ENCODE data around the gene PRODH2.

Gene PRODH2, protein sequence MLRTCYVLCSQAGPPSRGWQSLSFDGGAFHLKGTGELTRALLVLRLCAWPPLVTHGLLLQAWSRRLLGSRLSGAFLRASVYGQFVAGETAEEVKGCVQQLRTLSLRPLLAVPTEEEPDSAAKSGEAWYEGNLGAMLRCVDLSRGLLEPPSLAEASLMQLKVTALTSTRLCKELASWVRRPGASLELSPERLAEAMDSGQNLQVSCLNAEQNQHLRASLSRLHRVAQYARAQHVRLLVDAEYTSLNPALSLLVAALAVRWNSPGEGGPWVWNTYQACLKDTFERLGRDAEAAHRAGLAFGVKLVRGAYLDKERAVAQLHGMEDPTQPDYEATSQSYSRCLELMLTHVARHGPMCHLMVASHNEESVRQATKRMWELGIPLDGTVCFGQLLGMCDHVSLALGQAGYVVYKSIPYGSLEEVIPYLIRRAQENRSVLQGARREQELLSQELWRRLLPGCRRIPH

DNA sequence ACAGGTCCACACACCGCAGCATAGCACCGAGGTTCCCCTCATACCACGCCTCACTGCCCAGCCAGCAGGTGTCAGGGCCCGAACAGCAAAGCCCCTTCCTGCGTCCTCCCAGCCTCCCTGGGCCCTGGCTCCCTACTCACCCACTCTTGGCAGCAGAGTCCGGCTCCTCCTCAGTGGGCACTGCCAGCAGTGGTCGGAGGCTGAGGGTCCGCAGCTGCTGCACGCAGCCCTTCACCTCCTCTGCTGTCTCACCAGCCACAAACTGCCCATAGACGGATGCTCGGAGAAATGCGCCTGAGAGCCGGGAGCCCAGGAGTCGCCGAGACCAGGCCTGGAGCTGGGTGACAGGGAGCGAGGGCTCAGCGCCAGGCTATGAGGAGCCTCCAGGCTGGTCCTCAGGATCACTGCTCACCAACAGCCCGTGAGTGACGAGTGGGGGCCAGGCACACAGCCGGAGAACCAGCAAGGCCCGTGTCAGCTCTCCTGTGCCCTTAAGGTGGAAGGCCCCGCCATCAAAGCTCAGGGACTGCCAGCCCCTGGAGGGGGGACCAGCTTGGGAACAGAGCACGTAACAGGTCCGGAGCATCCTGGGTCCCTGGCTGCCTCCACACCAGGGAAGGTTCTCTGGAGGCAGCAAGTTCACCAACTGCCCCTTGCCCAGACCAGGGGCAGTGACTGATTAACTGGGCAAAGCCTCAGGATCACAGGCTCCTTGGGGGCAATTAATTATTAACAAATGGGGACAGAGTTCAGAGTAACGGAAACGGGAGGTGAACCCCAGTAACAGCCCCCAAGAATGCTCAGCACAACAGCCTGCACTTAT, at the start of gene PRODH2:
PRODH2 (minus strand) TSS at position 626 of the 823 bp plus-strand sequence; CDS start at position 586, 40 bp downstream.
- no peak for DNase-seq (ENCODE audit: low spot score)

DNA sequence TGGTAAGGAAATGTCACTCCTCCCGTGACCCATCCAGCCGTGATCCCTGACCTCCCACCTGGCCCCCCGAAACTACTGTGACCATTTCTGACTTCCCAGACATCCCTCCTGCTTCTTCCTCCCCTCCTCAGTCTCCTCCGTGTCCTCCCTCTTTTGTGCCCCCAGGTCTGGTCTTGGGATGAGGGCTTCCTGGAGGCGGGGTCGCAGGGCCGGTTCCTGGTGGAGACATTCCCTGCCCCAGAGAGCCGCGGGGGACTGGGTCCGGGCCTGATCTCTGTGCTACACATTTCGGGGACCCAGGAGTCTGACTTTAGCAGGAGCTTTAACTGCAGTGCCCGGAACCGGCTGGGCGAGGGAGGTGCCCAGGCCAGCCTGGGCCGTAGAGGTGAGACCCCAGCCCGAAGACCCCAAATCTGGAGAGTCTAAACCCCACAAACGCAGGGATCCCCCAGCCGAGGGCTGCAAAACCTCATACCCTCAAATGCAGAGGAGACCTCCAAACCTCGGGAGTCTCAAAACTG, 49.1 kb upstream of the PRODH2 start:
- no peak for DNase-seq (ENCODE audit: low spot score)

DNA sequence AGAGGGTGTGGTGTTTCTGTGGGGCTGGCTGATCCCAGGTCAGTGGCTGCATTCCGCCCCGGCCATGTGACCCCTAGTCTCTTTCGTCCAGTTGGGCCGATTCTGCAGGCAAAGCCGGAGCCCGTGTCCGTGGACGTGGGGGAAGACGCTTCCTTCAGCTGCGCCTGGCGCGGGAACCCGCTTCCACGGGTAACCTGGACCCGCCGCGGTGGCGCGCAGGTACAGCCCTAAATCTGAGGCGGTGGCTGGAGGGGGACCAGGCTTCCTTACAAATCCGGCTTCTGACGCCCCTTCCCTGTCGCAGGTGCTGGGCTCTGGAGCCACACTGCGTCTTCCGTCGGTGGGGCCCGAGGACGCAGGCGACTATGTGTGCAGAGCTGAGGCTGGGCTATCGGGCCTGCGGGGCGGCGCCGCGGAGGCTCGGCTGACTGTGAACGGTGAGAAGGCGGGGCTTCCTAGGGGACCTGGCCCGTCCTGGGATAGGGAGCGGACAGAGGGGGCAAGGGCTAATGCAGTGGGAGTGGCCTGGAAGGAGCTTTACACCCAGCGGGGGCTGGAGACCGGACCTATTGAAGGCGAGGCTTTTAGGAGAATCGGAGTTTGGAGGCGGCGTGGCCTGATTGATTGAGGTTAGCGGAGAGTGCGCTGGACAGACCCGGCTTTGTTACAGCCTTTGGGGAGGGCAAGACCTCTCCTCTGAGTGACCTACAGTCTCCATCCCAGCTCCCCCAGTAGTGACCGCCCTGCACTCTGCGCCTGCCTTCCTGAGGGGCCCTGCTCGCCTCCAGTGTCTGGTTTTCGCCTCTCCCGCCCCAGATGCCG, 48.4 kb upstream of the PRODH2 start:
- DNase-seq (ENCODE audit: low spot score), result no peak

DNA sequence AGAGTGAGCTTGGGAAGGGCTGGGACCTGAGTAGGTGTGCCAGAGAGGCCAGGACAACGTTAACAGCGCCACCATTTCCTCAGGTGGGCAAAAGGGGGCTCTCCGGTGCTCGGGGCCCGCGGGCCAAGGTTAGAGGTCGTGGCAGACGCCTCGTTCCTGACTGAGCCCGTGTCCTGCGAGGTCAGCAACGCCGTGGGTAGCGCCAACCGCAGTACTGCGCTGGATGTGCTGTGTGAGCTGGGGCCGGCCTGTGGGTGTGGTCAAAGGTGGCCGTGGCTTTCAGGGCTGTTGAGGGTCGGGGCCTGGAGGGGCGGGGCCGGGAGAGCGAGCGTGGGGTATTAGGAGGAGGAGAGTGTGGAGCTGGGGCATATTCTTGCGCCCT, 47.8 kb upstream of the PRODH2 start:
- no peak for DNase-seq (ENCODE audit: low spot score)

DNA sequence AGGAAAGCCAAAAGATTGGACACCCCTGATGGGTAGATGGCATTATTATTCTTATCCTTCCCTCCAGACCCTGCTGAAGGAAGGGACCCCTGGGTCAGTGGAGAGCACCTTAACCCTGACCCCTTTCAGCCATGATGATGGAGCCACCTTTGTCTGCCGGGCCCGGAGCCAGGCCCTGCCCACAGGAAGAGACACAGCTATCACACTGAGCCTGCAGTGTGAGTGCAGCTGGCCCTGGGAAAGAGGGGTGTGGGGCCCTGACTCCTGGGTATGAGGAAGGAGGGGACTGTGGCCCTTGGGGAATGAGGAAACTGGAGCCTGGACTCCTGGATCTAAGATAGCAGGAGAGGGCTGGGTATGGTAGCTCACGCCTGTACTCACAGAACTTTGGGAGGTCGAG, 46.8 kb upstream of the PRODH2 start:
- no peak for DNase-seq (ENCODE audit: low spot score)

DNA sequence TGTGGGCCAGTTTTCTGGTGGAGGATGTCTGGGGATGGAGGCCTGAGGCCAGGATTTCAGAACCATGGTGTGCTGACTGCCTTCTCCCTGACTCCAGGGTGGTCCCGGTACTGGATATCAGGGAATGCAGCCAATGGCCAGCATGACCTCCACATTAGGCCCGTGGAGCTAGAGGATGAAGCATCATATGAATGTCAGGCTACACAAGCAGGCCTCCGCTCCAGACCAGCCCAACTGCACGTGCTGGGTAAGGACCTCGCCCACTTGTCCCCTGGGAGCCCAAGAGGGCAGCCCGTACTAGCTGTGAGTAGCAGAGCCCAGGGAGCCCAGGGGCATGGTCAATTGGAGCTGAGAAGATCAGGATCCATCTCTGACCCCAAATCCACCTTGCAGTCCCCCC, 45.7 kb upstream of the PRODH2 start:
- no peak for DNase-seq (ENCODE audit: low spot score)

DNA sequence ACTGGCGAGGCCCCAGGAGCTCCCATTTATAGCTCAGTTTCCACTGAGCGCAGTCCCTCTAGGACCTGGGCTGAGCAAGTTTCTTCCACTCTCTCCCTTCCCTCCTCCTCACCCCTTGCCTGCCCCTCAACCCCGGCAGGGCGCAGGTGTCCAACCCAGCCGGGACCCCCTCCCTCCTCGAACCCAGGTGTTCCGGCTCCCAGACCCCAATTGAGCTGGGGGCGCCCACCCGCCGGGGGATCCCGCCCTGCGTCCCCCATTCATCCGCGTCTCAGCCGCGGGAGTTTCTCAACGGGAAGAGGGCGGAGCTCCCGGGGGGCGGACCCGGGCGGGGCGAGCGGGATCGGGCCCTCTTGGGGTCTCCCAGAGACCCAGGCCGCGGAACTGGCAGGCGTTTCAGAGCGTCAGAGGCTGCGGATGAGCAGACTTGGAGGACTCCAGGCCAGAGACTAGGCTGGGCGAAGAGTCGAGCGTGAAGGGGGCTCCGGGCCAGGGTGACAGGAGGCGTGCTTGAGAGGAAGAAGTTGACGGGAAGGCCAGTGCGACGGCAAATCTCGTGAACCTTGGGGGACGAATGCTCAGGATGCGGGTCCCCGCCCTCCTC, 44.0 kb upstream of the PRODH2 start, which contains the start of gene KIRREL2:
KIRREL2 (plus strand) TSS at position 366 of the 604 bp plus-strand sequence; CDS start at position 575, 209 bp downstream.
- peak; percentile 56 for DNase-seq (ENCODE audit: low spot score)

DNA sequence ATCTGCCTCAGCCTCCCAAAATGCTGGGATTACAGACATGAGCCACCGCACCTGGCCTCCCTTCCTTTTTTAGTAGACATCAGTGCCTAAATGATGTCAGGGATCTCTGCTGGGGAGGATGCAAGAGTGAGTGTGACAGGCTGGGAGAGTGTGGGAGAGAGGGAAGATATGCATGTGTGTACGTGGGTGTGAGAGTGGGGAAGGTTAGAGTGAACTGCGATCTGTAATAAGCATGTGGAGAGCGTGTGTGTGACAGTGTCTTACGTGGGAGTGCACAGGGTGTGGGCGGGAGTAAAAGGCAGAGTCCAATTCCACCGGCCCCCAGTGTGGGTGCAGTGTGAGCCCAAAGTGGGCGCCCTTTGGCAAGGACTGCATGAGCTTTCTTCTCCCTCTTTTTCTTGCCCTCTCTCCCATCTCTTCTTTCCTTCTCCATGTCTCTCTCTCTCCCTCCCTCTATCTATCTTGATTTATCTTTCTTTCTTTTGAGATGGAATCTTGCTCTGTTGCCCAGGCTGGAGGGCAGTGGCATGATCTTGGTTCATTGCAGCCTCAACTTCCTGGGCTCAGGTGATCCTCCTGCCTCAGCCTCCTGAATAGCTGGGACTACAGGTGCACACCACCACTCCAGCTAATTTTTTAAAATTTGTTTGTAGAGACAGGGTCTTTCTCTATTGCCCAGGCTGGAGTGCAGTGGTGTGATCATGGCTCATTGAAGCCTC, 40.6 kb upstream of the PRODH2 start:
- no peak for DNase-seq (ENCODE audit: low spot score)

DNA sequence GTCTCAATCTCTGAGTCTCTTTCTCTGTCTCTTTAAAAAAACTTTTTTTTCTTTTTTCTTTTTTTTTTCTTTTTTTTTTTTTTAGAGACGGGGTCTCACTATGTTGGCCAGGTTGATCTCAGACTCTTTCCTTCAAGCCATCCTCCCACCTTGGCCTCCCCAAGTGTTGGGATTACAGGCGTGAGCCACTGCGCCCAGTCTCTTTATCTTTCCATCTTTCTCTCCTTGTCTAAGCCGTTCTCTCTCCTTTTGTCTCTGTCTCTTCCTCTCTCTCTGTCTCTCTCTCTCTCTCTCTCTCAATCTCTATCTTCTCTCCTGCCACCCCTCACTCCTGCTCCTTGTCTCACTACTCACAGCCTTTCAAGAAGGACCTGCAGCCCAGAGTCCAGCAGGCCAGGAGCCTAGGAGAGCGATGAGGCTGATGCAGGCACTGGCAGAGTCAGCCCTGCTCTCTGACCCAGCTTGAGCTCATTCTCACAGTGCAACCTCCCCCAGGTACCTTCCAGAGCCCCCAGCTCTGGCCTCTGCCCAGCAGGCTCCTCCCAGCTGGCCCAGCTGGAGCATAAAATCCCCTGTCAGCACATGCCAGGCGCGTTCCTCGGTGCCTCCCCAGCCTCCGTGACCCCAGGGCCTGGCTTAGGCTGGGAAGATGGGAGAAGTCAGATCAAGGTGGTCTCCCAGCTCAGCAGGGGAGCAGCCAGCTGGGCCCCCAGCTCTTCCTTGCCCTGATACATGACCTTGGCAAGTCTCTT, 39.6 kb upstream of the PRODH2 start, which contains the start of gene NPHS1:
NPHS1 (minus strand) TSS at position 476 of the 752 bp plus-strand sequence. CDS start 667 bp downstream, outside the sequence.
- no peak for DNase-seq (ENCODE audit: low spot score)

DNA sequence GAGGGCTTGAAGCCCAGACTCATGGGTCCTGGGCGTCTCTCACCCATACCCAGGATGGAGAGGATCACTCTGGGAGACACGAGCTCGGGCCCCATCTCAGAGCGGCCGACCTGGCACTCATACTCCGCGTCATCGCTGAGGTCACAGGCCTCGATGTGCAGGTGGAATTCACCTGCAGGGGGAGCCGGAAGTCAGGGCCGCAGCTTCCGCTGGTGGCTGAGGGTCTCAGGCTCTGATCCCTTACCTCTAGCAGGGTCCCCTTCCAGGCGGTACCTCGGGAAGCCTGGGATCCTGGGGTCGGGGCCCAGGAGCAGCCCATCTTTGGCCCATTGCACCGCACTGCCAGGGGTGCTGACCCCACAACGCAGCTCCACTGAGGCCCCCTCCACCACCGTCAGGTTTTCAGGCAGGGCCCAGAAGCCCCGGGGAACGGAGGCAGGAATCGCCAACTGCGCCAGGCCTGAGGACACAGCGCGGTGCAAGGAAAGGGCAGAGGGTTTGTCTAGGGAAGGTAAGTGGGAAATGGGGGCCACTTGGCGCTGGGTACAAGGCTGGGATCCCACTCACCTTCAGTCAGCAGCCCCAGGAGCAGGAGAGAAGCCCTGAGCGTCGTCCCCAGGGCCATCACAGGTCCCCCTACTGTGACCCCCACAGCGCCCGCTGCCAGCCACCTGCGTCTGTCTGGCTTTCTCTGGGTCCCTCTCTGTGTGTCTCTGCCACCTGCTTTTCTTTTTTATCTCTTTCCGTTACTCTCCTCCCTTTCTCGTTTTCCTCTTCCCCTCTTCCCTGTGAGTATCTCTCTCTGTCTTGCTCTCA, 38.8 kb upstream of the PRODH2 start:
- DNase-seq (ENCODE audit: low spot score), result no peak

DNA sequence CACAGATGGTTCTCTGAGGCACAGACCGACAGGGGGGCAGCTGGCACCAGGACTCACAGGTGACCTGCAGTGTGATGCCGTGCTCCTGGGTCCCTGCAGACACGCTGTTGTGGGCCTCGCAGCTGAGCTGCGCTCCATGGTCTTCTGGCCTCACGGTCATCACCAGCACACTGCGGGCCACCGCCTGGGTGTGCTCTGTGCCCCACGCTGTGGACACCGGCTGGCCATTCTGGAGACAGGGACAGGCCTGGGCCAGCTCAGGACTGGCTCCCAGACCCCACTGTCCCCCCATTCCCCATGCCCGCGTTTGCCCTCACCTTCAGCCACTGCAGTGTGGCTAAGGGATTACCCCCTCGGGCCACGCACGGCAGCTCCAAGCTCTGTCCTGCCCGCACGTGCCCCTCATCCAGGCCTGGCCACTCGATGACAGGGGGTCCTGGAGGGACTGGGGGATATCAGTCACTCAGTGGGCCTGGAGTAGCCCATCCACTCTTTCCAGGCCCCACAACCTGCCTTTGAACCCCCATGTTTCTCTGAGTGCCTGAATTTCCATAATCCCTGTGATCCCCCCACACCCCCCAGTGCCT, 36.4 kb upstream of the PRODH2 start:
- DNase-seq (ENCODE audit: low spot score), result no peak

DNA sequence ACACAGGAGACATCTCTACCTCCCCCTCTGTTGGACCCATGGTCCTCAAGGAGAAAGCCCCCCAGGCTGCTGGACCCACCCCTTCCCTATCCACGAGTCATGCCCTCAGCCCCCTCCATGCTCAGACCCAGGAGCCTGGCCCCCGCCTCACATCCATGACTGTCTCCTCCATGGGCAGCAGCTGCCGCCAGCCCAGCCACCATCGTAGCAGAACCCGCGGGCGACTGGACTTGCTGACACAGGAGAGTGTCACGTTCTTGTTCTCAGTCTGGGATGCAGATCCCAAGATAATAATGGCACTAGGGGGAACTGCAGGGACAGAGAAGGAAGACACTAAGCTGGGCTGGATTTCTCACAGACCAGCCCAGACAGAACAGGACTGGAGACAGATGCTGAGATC, 35.8 kb upstream of the PRODH2 start:
- DNase-seq (ENCODE audit: low spot score), result no peak

DNA sequence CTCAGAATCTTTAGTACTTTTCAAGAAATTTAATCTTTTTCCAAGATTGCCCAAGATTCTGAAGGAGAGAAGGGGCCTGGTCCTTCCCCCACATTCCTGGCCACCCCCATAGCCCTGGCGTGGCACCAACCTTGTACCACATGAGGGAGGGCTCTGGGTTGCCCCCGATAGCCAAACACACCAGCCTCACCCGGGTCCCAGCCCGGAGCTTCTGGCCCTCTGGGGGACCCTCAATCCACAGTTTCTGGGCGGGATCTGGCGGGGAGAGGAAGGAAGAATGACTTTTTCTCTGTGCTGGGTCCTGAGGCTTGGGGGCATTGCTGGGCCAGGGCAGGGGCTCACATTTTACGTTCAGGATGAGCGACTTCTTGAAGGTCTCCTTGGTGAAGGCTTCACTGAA, 35.3 kb upstream of the PRODH2 start:
- no peak for DNase-seq (ENCODE audit: low spot score)

DNA sequence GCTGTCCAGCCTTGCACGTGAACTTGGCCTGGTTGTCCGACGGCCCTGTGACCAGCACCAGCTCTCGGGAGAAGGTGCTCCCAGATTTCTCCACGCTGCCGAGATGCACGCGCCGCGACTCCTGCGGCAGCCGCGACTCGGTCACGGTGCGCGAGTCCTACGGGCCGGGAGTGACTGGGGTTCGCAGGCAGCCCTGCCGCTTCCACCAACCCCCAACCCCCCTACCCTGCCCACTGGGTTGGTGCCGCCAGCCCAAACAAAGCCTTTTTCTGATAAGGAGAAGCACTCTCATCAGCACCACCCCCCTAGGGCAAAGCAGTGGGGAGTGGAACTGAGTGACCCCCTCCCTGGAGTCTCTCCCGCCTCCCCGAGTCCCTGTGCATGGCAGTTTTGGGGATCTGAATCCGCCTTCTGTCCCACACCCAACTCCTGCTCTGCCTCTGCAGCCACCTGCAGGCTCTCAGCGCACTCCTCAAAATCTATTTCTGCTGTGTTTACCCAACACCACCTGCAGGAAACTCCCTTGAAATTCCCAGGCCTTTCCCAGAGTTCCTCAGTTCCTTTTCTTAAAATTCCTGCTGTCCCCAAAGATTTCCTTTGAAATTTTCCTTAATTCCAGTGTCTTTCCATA, 33.5 kb upstream of the PRODH2 start:
- DNase-seq (ENCODE audit: low spot score), result peak; percentile 44

DNA sequence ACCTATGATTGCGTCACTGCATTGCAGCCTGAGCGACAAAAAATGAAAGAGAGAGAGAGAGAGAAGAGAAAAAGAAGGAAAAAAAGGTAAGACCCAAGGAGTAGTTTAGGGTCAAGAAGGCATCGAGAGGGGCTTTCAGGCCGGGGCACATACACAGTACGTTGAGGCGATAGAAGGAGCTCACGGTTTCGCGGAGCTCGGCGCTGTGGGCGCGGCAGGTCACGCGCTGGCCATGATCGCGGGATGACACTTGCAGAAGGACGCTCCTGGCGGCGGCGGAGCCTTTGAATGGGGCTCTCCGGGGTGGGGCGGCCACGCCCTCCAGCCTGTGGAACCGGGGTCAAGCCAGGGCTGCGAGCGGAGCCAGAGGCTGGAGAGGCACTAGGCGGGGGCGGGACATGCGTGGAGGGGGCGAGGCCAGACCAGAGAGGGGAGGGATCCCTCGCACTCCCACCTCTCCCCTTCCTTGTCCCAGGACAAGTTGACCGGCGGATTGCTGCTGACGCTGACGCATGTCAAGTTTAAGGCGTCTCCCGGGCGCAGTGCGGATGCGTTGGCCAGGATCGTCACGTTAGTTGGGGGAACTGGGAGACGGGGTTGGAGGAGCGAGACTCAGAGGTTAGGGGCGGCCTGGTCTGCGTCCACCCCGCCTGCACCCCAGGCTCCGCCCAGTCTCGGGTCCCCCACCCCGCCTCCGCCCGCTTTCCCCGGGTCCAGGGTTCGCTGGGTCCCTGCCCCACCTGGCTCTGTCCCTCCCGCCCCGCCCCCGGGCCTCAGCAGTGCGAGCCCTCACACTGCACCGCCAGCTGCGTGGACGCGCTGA, 32.8 kb upstream of the PRODH2 start:
- peak; percentile 39 for DNase-seq (ENCODE audit: low spot score)

DNA sequence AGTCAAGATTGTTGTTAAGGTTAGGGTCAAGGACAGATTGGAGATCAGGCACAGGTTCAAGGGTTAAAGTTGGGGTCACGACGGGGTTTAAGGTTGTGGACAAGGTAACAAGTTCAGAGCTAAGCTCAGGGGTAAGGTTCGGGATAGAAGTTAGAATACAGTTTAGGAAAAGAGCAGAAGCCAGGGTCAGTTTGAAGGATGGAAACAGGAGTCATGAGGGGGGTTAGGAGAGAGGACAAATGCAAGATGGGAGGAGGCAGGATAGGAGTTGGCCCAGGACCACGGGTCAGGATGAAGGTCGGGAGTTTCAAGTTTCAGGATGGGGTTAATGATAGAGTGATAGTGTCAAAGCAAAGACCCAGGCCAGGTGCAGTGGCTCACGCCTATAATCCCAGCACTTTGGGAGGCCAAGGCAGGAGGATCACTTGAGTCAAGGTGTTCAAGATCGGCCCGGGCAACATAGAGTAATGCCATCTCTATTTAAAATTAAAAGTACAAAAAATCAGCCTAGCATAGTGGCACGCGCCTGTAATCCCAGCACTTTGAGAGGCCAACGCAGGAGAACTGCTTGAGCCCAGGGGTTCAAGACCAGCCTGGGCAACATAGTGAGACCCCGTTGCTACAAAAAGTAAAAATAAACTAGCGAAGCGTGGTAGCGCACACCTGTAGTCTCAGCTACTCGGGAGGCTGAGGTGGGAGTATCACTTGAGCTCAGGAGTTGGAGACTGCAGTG, 32.0 kb upstream of the PRODH2 start:
- no peak for DNase-seq (ENCODE audit: low spot score)
